ENCODE data around the gene ARHGAP23.
"Not testable (repeated sequence)": the region's sequence is repeated elsewhere in the genome, so short reads cannot be mapped to it uniquely, and the experiment has no call there.

Gene ARHGAP23

GRCh38 chr17:38461683-38462082 lies 33.4 kb downstream of the ARHGAP23 start:
- DNase-seq = no peak

GRCh38 chr17:38463451-38463858 lies 35.2 kb downstream of the ARHGAP23 start:
- DNase-seq = no peak

- no peak for DNase-seq
These were observed 36.0 kb downstream of the ARHGAP23 start for GRCh38 chr17:38464251-38464722.

GRCh38 chr17:38464723-38465390 lies 36.6 kb downstream of the ARHGAP23 start:
- DNase-seq = no peak

DNA sequence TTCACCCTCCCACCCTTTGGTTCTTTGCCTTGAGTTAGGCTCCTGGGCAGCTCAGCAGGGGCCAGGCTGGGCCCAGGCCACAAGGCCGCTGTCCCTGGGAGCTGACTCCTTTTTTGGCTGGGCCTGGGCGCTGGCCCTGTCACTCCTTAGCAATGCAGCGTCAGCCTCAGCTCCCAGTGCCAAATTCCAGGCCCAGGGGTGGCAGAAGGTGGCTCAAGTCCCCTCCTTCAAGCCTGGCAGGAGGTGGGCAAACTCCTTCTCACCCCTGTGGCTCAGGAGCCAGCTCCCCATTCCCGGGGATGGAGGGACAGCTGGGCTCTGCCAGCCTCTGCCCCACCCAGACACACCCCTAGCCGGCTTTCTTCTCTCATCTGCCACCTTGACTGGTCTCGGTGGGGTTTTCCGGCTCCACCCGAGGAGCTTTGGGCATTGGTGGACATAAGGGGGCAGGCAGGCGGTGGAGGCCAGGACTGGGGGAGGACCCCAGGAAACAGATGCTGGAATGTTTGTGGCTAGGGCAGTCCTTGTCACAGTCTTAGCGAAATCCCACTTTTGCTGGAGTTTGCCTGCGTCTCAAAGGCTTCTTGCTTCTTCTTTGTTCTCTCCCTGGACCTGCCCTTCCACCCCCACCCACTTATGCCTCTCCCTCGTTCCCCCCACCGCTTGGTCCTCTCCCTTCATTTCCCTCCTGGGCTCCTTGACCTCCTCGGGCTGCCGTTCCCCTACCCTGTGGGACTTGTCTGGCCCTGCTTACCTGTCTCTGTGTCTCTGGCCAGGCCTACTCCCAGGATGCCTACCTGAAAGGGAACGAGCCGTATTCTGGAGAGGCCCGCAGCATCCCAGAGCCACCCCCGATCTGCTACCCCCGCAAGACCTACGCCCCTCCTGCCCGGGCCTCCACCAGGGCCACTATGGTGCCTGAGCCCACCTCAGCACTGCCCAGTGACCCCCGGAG lies 37.4 kb downstream of the ARHGAP23 start:
- DNase-seq = no peak

GRCh38 chr17:38466346-38467315 lies 38.4 kb downstream of the ARHGAP23 start:
- no peak for DNase-seq

- no peak for DNase-seq
These were observed 39.2 kb downstream of the ARHGAP23 start for GRCh38 chr17:38467491-38467890.

DNA sequence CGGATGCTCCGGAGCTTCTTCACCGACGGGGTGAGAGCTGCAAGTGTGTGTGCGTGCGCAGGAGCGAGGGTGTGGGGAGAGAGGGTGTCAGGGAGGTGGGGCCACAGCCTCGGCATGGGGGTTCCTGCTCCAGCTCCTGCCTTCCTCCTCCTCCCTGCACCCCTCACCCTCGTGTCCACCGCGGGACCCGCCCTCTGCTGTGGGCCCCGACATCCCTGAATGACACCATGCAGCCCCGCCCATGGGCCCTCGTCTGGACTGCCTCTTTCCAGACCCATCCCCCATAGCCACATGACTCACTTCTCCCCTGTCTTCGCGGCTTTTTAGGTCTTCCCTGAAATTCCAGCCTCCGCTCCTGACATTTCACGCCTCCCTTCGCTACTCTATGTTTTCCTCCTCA lies 41.6 kb downstream of the ARHGAP23 start:
- DNase-seq = no peak

DNA sequence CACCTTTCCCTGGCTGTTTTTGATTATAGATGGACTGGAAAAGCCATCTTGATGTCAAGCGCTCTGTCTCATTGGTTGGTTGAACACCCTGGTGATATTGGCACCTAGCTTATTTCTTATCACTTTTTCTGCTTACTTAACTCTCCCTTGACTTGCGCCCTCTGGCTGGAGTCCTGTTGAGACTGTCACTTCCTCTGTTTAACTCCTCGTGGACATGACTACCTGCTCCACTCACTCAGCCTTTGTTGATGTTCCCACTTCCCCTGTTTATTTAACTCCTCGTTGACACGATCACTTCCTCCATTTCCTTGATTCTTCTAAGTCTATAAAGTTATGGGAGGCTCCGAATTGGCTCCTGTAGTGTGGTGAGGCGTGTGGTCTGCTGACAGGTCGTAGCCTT lies 43.0 kb downstream of the ARHGAP23 start:
- DNase-seq = not testable (repeated sequence)

- DNase-seq = peak in 1 of 2 donors; percentile 12
These were observed 46.4 kb downstream of the ARHGAP23 start for GRCh38 chr17:38474666-38475065.

DNA sequence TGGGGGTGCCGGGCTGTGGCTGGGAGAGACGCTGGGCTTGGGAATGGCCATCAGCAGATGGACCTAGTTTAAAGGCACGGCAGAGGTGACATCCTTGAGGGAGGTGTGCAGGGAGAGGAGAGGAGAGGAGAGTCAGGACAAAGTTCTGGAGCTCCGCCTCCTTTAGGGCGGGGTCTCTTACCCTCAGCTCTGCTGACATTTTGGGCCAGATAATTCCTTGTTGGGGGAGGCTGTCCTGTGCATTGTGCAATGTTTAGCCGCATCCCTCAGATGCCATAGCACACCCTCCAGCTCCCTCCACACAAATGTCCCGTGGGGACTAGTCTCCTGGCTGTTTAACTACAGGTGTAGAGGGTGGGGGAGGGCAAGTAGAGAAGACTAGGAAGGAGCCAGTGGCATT lies 48.3 kb downstream of the ARHGAP23 start:
- no peak for DNase-seq

DNA sequence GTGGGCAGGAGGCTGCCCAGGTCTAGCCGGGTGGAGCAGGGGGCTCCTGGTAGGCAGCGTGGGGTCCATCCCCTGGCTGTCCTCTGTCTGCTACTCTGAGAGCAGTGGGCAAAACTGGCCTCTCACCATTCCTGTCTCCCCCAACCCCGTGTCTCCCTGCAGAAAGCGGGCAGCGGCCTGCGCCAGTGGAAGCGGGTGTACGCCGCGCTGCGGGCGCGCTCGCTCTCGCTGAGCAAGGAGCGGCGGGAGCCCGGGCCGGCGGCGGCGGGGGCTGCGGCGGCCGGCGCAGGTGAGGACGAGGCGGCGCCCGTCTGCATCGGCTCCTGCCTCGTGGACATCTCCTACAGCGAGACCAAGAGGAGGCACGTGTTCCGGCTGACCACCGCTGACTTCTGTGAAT lies 49.2 kb downstream of the ARHGAP23 start:
- not testable (repeated sequence) for DNase-seq

GRCh38 chr17:38477951-38478350 lies 49.7 kb downstream of the ARHGAP23 start:
- not testable (repeated sequence) for DNase-seq

DNA sequence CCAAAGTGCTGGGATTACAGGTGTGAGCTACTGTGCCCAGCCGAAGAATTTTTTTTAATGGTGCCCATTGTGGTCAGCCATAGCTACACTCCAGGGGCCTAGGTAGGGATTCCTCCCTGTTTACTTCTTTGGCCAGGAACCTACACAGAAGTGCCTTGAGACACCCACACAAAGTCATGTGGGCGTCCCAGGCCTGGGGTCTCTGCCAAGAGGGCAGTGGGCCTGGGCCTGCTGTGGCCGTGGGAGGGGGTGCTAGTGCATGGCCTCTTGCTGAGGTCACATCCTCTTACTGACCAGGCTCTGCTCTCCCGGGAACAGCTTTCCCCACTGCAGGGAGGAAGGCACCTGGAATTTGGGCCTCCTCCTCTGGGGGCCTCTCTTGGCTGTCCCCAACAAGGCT lies 50.4 kb downstream of the ARHGAP23 start:
- not testable (repeated sequence) for DNase-seq

DNA sequence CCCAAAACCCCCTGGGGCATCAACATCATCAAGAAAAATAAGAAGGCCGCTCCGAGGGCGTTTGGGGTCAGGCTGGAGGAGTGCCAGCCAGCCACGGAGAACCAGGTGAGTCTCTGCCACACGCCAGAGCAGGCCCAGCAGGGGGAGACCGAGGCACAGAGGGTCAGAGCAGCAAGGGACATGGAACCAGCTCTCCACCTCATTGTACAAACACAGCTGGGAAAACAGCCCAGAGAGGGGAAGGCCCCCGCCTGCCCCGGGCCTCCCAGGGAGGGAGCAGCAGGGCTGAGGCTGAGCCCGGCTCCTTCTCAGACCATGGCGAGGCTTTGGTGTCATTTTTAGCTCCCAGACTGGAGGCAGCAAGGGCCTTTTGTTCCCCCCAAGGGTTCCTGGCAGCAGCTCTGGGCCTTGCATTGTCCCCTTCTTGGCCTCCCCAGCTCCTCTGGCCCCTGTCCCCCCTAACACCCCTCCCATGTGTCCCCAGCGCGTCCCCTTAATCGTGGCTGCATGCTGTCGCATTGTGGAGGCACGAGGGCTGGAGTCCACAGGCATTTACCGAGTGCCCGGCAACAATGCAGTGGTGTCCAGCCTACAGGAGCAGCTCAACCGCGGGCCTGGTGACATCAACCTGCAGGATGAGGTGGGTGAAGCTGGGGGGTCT lies 53.9 kb downstream of the ARHGAP23 start:
- not testable (repeated sequence) for DNase-seq

DNA sequence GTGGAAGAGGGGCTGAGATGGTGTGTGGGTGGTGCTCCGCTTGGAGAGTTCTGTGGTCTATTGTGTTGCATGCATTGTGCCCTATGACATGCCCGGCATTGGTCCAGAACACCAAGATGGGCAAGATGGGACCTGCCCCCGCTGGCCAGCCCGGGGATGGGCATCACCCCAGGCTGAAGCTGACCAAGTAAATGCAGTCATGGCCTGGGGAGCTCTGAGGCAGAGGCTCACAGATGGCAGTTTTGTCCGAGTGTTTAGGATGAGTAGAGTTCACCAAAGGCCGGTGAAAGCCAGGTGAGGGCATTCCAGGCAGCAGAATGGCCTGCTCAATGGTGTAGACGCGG lies 54.4 kb downstream of the ARHGAP23 start:
- not testable (repeated sequence) for DNase-seq

DNA sequence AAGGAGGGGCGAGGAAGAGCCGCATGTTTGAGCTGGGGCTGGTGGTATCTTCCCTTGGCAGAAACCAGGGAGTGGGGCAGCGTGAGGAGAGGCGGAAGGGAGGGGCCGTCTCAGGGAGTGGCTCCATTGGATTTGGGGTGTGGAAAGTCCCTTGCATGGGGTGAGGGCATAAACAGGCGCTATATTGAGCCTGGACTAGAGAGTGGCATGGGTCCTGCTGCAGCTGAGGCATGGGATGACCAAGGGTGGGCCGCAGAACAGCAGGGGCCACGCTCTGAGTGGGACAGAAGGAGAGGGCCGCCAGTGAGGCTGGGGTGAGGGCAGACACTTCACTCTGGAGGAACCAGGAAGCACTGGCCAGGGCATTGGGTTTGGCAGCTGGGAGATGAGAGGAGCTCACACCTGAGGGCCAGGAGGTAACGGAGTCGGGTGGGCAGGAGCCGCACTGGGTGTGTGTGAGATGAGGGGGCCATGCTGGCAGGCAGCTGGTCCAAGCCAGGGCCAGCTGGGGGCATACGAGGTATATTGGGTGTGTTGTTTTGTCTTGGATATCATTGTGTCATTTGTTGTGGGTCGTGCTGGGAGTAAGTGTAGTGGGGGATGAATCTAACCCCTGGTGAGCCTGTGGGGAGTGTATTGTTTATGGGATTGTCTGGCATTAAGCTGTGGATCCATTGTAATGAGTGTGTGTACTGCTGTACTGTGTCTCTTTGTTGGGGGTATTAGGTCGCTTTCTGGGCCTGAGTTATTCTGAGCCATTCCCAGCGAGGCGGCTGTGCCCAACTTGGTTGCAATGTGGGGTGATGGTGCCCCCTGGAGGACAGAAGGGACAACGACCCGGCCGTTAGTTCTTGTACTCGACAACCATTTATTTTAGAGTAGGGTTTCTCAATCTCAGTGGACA lies 56.2 kb downstream of the ARHGAP23 start:
- DNase-seq = peak; percentile 75 to 76

DNA sequence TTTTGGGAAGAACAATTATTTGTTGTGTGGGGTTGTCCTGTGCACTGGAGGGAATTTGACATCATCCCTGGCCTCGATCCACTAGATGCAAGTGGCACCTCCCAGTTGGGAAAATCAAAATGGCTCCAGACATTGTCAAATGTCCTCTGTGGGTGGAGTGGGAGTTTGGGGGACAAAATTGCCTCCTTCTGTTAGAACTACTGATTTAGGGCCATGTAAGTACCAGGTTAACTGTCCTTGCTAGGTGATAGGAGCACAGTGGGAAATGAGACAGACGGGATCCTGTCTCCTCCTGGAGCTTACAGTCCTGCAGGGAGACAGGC lies 56.8 kb downstream of the ARHGAP23 start:
- no peak for DNase-seq

DNA sequence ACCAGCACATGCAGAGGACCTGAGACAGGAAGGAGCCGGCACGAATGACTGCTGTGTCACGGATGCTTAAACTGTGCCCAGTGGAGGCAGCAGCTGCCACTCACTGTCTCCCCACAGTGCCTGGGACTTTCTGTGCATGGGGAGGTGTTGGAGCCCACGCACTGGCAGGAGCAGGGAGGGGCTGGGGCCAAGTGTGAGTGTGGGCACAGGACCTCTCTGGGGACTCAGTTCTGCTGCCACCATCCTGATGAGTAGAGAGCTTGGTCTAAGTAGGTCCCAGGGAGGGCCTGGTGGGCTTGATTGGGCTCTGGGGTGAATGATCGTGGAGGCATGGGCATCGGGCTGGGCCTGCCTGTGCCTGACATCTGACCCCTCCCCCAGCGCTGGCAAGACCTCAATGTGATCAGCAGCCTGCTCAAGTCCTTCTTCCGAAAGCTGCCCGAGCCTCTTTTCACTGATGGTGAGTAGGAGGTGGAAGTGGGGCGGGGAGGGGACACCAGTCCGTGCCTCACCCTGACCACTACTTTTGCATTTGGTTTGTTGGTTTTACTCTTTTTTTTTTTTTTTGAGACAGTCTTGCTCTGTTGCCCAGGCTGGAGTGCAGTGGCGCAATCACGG lies 57.5 kb downstream of the ARHGAP23 start:
- DNase-seq = peak; percentile 37 to 46

- DNase-seq = not testable (repeated sequence)
These were observed 61.5 kb downstream of the ARHGAP23 start for GRCh38 chr17:38489774-38490173.

Data from stimulated activated CD4-positive, alpha-beta T cell treated with anti-CD3 and anti-CD28 coated beads, Interleukin-2, amount 100 ng/mL, for 24 hours (primary cell).